GM12878 (cell line): ENCODE data around the gene RBMS3. TPM values are rescaled to one million over a fixed set of nuclear protein-coding genes. Genes with fewer than 3 reads are reported as not detected.

Experiments used
- ATAC-seq: fragments of 200-7000 bp; cut with Tn5 transposase; 3 replicates; pipeline ENCODE4 v1.9.1; 2020; ENCODE audit warnings: mild to moderate bottlenecking, moderate library complexity
- BruUV-seq: library from RNA; stranded (reverse); fragments of 400-500 nt; replicated peaks from 2 replicates; lab custom pipeline; 2021; lab: Mats Ljungman, UMichigan
- CTCF ChIA-PET: fragments of 300-600 bp; sonication (Branson Sonifier 250); formaldehyde crosslinking; extraction: SDS; loops from one replicate; lab custom pipeline; 2021; ENCODE audit warnings: inconsistent platforms; lab: Yijun Ruan, JAX
- POLR2A ChIA-PET: fragments of 350-600 bp; formaldehyde crosslinking; extraction: SDS; loops from one replicate; lab custom pipeline; 2021; ENCODE audit warnings: inconsistent platforms; lab: Charles Lee
- RAD21 ChIA-PET: fragments of 300-600 bp; sonication (Branson Sonifier 250); formaldehyde crosslinking; loops from one replicate; lab custom pipeline; 2023; ENCODE audit warnings: antibody characterized with exemption; ENCODE audit not compliant: unreplicated experiment; lab: Charles Lee
- SMC1A ChIA-PET: fragments of 300-600 bp; sonication (Branson Sonifier 250); formaldehyde crosslinking; loops from one replicate; lab custom pipeline; 2023; ENCODE audit not compliant: unreplicated experiment, uncharacterized antibody; lab: Charles Lee
- DNase-seq: peaks from one replicate; pipeline ENCODE4 v3.0.0-alpha.2; 2011; ENCODE audit warnings: low read depth, low spot score
- FAIRE-seq: peaks from 3 replicates; lab custom pipeline; 2011; peaks lifted over from hg19 to GRCh38; lab: Jason Lieb, UNC
- H2AFZ ChIP-seq: 2 replicates; pipeline ENCODE4 v1.6.0; 2011; ENCODE audit warnings: low read depth, low read length, control low read depth; ENCODE audit not compliant: control insufficient read depth
- H3K27ac ChIP-seq: 2 replicates; pipeline ENCODE4 v1.5.1; 2011; ENCODE audit warnings: control low read depth; ENCODE audit not compliant: control insufficient read depth, insufficient read depth
- H3K27me3 ChIP-seq, 2 experiments: replicated peaks in 1 of 2; 2 replicates each; pipeline versions ENCODE4 v1.6.0 to v1.6.1; 2011; ENCODE audit warnings: low read length in 1 of 2; ENCODE audit not compliant: control insufficient read depth in 2 of 2, insufficient read depth in 2 of 2
- H3K36me3 ChIP-seq, 2 experiments: 2 replicates each; pipeline ENCODE4 v1.5.1; 2011; ENCODE audit warnings: low read length in 1 of 2; ENCODE audit not compliant: control insufficient read depth in 2 of 2, insufficient read depth in 2 of 2
- H3K4me1 ChIP-seq: 2 replicates; pipeline ENCODE4 v1.6.1; 2011; ENCODE audit warnings: mild to moderate bottlenecking, low read length, moderate library complexity, mixed read lengths; ENCODE audit not compliant: control insufficient read depth, insufficient read depth
- H3K4me2 ChIP-seq: 2 replicates; pipeline ENCODE4 v1.6.0; 2011; ENCODE audit warnings: control low read depth; ENCODE audit not compliant: control insufficient read depth, insufficient read depth
- H3K4me3 ChIP-seq: fragments of 200-600 bp; sonication (generic); 2 replicates; pipeline ENCODE4 v1.5.1; 2016
- H3K79me2 ChIP-seq: 2 replicates; pipeline ENCODE4 v1.6.0; 2011; ENCODE audit warnings: low read length; ENCODE audit not compliant: control insufficient read depth, insufficient read depth
- H3K9ac ChIP-seq: 2 replicates; pipeline ENCODE4 v1.8.0; 2011; ENCODE audit warnings: low read length, control low read depth, mixed read lengths; ENCODE audit not compliant: control insufficient read depth, insufficient read depth
- H3K9me3 ChIP-seq: replicated peaks from 3 replicates; pipeline ENCODE4 v1.5.1; 2011; ENCODE audit warnings: mild to moderate bottlenecking, low read length; ENCODE audit not compliant: control insufficient read depth, insufficient read depth
- H4K20me1 ChIP-seq: 2 replicates; pipeline ENCODE4 v1.6.0; 2011; ENCODE audit not compliant: control insufficient read depth, insufficient read depth
- BCLAF1 ChIP-seq: fragments of 450-650 bp; IDR thresholded peaks from 2 replicates; pipeline ENCODE4 v1.6.1; 2017; ENCODE audit warnings: antibody characterized with exemption, mild to moderate bottlenecking, moderate library complexity
- CREM ChIP-seq: IDR thresholded peaks from 2 replicates; pipeline ENCODE4 v1.6.1; 2014; ENCODE audit warnings: antibody characterized with exemption, low read depth
- EGR1 ChIP-seq, 2 experiments: IDR thresholded peaks; 1 replicate in 1 of 2; 2 replicates in 1 of 2; pipeline ENCODE4 v1.6.1; 2011 to 2012; ENCODE audit warnings: low read depth in 2 of 2, low read length in 2 of 2, borderline replicate concordance in 1 of 2, mild to moderate bottlenecking in 1 of 2, moderate library complexity in 1 of 2
- MAX ChIP-seq: IDR thresholded peaks from 2 replicates; pipeline ENCODE4 v1.6.1; 2012; ENCODE audit warnings: low read depth, low read length, improper control_type of control experiment
- MTA3 ChIP-seq: IDR thresholded peaks from 2 replicates; pipeline ENCODE4 v1.6.1; 2012; ENCODE audit warnings: low read length, inconsistent platforms, borderline replicate concordance
- NR2C2 ChIP-seq: IDR thresholded peaks from 2 replicates; pipeline ENCODE4 v1.6.1; 2011; ENCODE audit warnings: borderline replicate concordance, low read depth; ENCODE audit not compliant: control insufficient read depth, insufficient read length
- POLR2AphosphoS2 ChIP-seq: IDR thresholded peaks from 2 replicates; pipeline ENCODE4 v1.6.1; 2011; ENCODE audit warnings: low read depth, mild to moderate bottlenecking, low read length, improper control_type of control experiment, moderate library complexity
- POLR2AphosphoS5 ChIP-seq: IDR thresholded peaks from 2 replicates; pipeline ENCODE4 v1.6.1; 2011; ENCODE audit warnings: mild to moderate bottlenecking, low read length, inconsistent platforms
- STAT3 ChIP-seq: IDR thresholded peaks from 2 replicates; pipeline ENCODE4 v1.6.1; 2011; ENCODE audit warnings: low read depth, low read length, improper control_type of control experiment
- TARDBP ChIP-seq: IDR thresholded peaks from 2 replicates; pipeline ENCODE4 v1.6.1; 2016; ENCODE audit warnings: borderline replicate concordance
- USF1 ChIP-seq: IDR thresholded peaks from 2 replicates; pipeline ENCODE4 v1.6.1; 2011; ENCODE audit warnings: borderline replicate concordance, low read depth, mild to moderate bottlenecking, moderate library complexity, mixed read lengths, low read length; ENCODE audit not compliant: insufficient read depth; ENCODE audit errors: extremely low read length
- YBX1 ChIP-seq: fragments of 450-650 bp; IDR thresholded peaks from 2 replicates; pipeline ENCODE4 v1.6.1; 2016; ENCODE audit warnings: antibody characterized with exemption
- WGBS: methylation state at CpG from one replicate; pipeline ENCODE4 v1.1.6; 2016; ENCODE audit warnings: low lambda C conversion rate; ENCODE audit not compliant: insufficient replicate concordance, insufficient coverage; ENCODE audit errors: missing lambda C conversion rate; 5-methylcytosine and 5-hydroxymethylcytosine counted together
- in situ Hi-C: fragments of 300-500 bp; cut with MboI; formaldehyde crosslinking; loops from 9 replicates; pipeline ENCODE4 v1.14.3; 2018; ENCODE audit warnings: mixed read lengths
- intact Hi-C: fragments of 100-400 bp; cut with micrococcal nuclease; formaldehyde crosslinking; loops from one replicate; pipeline ENCODE4 v1.14.2; 2022; ENCODE audit not compliant: unreplicated experiment
- polyA plus RNA-seq, 11 experiments: library from polyadenylated mRNA; depleted of rRNA in 4 of 11; unstranded in 6 of 11; stranded (reverse) in 5 of 11; fragments of >200 nt; fragmentation: Nextera tagmentation in 4 of 11; fragmentation: Illumina TruSeq in 1 of 11; extraction: Ambion mirVana in 4 of 11; extraction: Trizol in 1 of 11; gene quantifications; 1 replicate in 1 of 11; 2 replicates in 10 of 11; pipeline versions ENCODE4 v1.2.1 to v1.2.3, GENCODE V29; 2011 to 2016; ENCODE audit warnings: inconsistent platforms in 2 of 11, missing spikeins in 2 of 11, low read depth in 1 of 11
- total RNA-seq, 4 experiments: library from RNA; depleted of rRNA in 3 of 4; stranded (reverse); fragments of >200 nt in 3 of 4; fragmentation: Illumina TruSeq in 1 of 4; extraction: Trizol in 1 of 4; gene quantifications; 2 replicates each; pipeline versions ENCODE4 v1.2.1 to v1.2.3, GENCODE V29; 2013 to 2021

Gene RBMS3
- total and polyA plus RNA-seq, 10 of the 15 experiments (the other 5 are each of a cell fraction or from before 2014, with no cell fraction given): 0.79 to 4.7 (median 3.1) TPM

GRCh38 chr3:30035935-30036567, 755.2 kb downstream of the RBMS3 start (continued):
- TF ChIP-seq BCLAF1 (no peak), EGR1 (IDR thresholded peaks at IDR 0.05; ENCODE audit: borderline replicate concordance in 1 of 2, low read depth in 2 of 2, low read length in 2 of 2) (no peak)

- Histone ChIP-seq H3K9ac (no peak overlapping the region), H3K4me1 (no peaks in the 10 kb centered on the region), H2AFZ (no peak overlapping the region), H4K20me1 (no peaks in the 10 kb centered on the region), H3K4me3 (no peak overlapping the region), H3K27ac (no peak overlapping the region), H3K79me2 (no peaks in the 10 kb centered on the region), H3K27me3 (no peaks in the 10 kb centered on the region), H3K9me3 (no peaks in the 10 kb centered on the region), H3K36me3 (no peaks in the 10 kb centered on the region), H3K4me2 (no peak overlapping the region)
- intact Hi-C loops (loop anchor here (5.0 to 10.0 kb wide), 2 partner anchors 725 to 1092 kb away; no protein-coding TSS in a partner anchor), in situ Hi-C loops (no loop called here)
- POLR2A ChIA-PET: no interaction called here
- CTCF ChIA-PET: interaction anchor here (1.0 to 5.0 kb wide), 4 partner anchors 11 to 157 kb away, joined by 4 to 86 read pairs (median 14); no protein-coding TSS in a partner anchor
- TF ChIP-seq CREM (no peak), NR2C2 (no peak), USF1 (no peak), STAT3 (no peak), POLR2AphosphoS2 (no peak), TARDBP (no peak), MTA3 (no peak), MAX (no peak), POLR2AphosphoS5 (no peak), YBX1 (no peak)
- RAD21 ChIA-PET: interaction anchor here (0.7 kb wide), 1 partner anchor 159 kb away, joined by 3 read pairs; no protein-coding TSS in a partner anchor
- ATAC-seq (no peak), DNase-seq (no peak), FAIRE-seq (no peak)
- SMC1A ChIA-PET: interaction anchor here (1.7 kb wide), 1 partner anchor 157 kb away, joined by 8 read pairs; no protein-coding TSS in a partner anchor
- no TSS peak for BruUV-seq
- WGBS: 69% methylated on average over 4 of the region's 4 CpGs
Measured at GRCh38 chr3:30040126-30040525, 759.3 kb downstream of the RBMS3 start.
